Adrenal gland (tissue), 12 donors: Measurements from ENCODE around the gene ODF2. TPM values are rescaled to one million over a fixed set of nuclear protein-coding genes. Genes with fewer than 3 reads are reported as not detected.

Source experiments
- DNase-seq, 7 donors: peaks; one replicate each; pipeline ENCODE4 v3.0.0-alpha.2; 2019 to 2020
- H3K27ac ChIP-seq, 5 donors: fragments of 200-600 bp; sonication (generic) in 4 of 5; 1 replicate in 3 of 5; 2 replicates in 2 of 5; pipeline versions ENCODE4 v1.5.1 to v1.8.0; 2016 to 2020; ENCODE audit warnings: mild to moderate bottlenecking in 1 of 5
- H3K27me3 ChIP-seq: fragments of 200-600 bp; 2 replicates; pipeline ENCODE4 v1.8.0; 2021
- H3K36me3 ChIP-seq, 2 donors: fragments of 200-600 bp; replicated peaks in 1 of 2; 1 replicate in 1 of 2; 2 replicates in 1 of 2; pipeline versions ENCODE4 v1.5.1 to v1.8.0; 2018 to 2022
- H3K4me1 ChIP-seq, 2 donors: fragments of 200-600 bp; replicated peaks in 1 of 2; 1 replicate in 1 of 2; 2 replicates in 1 of 2; pipeline versions ENCODE4 v1.5.1 to v1.8.0; 2018 to 2021
- H3K4me3 ChIP-seq, 4 donors: fragments of 200-600 bp; sonication (generic) in 3 of 4; one replicate each; pipeline ENCODE4 v1.5.1; 2016 to 2018
- H3K9me3 ChIP-seq, 3 donors: fragments of 200-600 bp; sonication (generic) in 1 of 3; replicated peaks in 1 of 3; 1 replicate in 2 of 3; 2 replicates in 1 of 3; pipeline versions ENCODE4 v1.5.1 to v1.8.0; 2016 to 2021
- POLR2A ChIP-seq, 2 donors: fragments of 450-650 bp; IDR thresholded peaks; one replicate each; pipeline ENCODE4 v1.6.1; 2017; ENCODE audit warnings: antibody characterized with exemption in 2 of 2, mild to moderate bottlenecking in 2 of 2, moderate library complexity in 1 of 2
- WGBS, 4 donors: extraction: QIAGEN DNeasy Blood & Tissue Kit in 2 of 4; methylation state at CpG; one replicate each; pipeline versions ENCODE4 v1.1.5 to v1.1.7; 2013 to 2017; 5-methylcytosine and 5-hydroxymethylcytosine counted together
- intact Hi-C, 2 donors: fragments of 100-400 bp; cut with DNase I; formaldehyde crosslinking; loops; one replicate each; pipeline versions ENCODE4 v1.14.1 to v1.15.0; 2022 to 2023
- polyA plus RNA-seq, 3 donors: library from polyadenylated mRNA; stranded (reverse); fragments of 200-250 nt in 2 of 3; fragments of 350-450 nt in 1 of 3; fragmentation: Illumina TruSeq in 1 of 3; extraction: RNeasy Lipid Tissue Mini Kit (QIAGEN cat#74804) in 1 of 3; gene quantifications; one replicate each; pipeline ENCODE4 v1.2.3, GENCODE V29; 2013 to 2014
- total RNA-seq, 9 donors: library from RNA; depleted of rRNA in 4 of 9; stranded (reverse); fragments of >200 nt in 4 of 9; fragments of 120-200 nt in 1 of 9; fragmentation: NEBNext Ultra II Directional in 1 of 9; extraction: Animal tissue kit (Norgen Biotek cat#: 25700) in 1 of 9; gene quantifications; one replicate each; pipeline versions ENCODE4 v1.1.0 to v1.2.4, GENCODE V29; 2013 to 2023
- TF ChIP-seq, protein P1 (sequence below), 6 experiments: fragments of 450-650 bp in 4 of 6; fragments of 200-600 bp in 2 of 6; sonication (generic) in 1 of 6; IDR thresholded peaks; 1 replicate in 5 of 6; 2 replicates in 1 of 6; pipeline versions ENCODE4 v1.5.1 to v1.8.0; 2016 to 2021; ENCODE audit warnings: antibody characterized with exemption in 6 of 6, mild to moderate bottlenecking in 2 of 6, moderate library complexity in 1 of 6
- donor health status: healthy with polysubstance abuse.
- donor health status: Bipolar disorder and iron deficiency.
- donor health status: DM: yes; HTN: yes; CAD: no.
- donor health status: DM: no; HTN: no; CAD: no.
- donor health status: DM: no; HTN: no; CAD: no.
- donor health status: DM: yes; HTN: yes; CAD: no.

Gene ODF2
- total and polyA plus RNA-seq, 12 donors: 10.2 to 21.6 (median 16.1) TPM

DNA sequence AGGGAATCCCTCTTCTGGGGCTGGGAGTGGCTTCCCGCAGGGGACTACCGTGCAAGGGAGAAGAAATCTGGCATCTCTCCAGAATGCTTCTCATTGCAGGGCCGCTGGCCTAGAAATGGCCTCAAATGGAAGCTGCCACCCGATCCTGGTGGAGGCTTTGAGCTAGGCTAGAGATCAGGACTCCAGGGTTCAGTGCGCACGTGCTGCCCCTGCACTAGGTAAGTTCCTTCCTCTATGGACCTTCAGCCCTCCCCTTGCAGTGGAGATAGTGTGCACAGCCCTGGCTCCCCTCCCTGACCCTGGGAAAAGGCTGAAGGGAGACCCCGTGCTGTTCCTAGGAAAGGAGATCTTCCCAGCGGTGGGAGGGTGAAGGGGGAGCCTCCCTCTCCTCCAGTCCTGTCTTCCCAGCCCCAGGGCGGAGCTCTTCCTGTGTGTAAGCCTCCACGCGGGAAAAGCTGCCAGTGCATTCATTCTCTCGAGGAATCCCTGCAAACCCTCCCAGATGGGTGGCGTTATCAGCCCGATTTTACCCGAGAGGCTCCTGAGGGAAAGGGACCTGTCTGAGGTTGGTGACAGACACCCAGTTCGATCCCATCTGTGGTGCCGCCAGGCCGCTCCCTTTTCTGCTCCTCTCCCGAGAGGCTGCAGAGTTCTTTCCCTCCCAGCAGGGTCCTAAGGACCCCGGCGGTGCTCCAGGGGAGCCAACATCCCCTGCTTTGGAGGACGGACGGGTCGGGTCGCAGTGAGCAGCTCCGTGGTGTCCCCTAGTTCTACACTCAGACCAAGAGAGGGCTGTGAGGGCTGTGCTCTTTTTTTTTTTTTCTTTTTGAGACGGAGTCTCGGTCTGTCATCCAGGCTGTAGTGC, 36.5 kb upstream of the ODF2 start:
- no peaks in the 10 kb centered on the region for H3K36me3 ChIP-seq
- peak in 4 of 7 donors; percentile 18 to 47 (median 30) for DNase-seq
- peaks cover 0 to 13% of the 10 kb centered on the region in 2 donors for H3K4me1 ChIP-seq
- 17 to 24% (median 21%) methylated on average over 13 to 28 of the region's 28 CpGs for WGBS, 4 donors
- TF ChIP-seq POLR2A (IDR thresholded peaks at IDR 0.05): no peak
- TF ChIP-seq, protein P1, sequence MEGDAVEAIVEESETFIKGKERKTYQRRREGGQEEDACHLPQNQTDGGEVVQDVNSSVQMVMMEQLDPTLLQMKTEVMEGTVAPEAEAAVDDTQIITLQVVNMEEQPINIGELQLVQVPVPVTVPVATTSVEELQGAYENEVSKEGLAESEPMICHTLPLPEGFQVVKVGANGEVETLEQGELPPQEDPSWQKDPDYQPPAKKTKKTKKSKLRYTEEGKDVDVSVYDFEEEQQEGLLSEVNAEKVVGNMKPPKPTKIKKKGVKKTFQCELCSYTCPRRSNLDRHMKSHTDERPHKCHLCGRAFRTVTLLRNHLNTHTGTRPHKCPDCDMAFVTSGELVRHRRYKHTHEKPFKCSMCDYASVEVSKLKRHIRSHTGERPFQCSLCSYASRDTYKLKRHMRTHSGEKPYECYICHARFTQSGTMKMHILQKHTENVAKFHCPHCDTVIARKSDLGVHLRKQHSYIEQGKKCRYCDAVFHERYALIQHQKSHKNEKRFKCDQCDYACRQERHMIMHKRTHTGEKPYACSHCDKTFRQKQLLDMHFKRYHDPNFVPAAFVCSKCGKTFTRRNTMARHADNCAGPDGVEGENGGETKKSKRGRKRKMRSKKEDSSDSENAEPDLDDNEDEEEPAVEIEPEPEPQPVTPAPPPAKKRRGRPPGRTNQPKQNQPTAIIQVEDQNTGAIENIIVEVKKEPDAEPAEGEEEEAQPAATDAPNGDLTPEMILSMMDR (IDR thresholded peaks at IDR 0.05): no peak
- intact Hi-C loops: no loop called here
- no peak overlapping the region for H3K27ac ChIP-seq
- H3K27me3 ChIP-seq: peaks cover 7% of the 10 kb centered on the region
- H3K9me3 ChIP-seq: no peaks in the 10 kb centered on the region
- H3K4me3 ChIP-seq: peak overlapping the region in 1 of 4 donors; percentile 63

DNA sequence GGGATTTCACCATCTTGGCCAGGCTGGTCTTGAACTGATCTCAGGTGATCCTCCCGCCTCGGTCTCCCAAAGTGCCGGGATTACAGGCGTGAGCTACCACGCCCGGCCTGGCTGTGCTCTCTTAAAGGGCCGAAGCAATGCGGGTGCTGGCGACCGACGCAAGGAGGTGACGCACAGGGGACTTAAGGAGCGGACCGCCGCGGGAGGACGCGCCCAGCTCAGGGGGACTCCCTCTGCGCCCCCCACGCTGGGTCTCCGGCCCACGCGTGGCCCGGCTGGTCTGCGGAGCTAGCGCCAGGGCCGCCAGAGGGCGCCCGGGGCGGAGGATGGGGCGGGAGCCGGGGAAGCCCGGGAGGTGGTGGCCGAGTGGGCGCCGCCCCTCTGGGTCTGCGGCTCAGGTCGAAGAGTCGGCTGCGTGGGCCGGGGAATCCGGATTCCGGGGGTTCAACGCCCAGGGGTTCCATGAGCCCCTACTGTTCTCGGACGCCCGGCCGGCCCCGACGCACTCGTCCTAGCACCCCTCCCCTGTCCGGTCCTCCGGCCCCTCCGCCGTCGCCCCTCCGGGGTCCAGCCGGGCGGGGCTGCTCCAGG, 35.7 kb upstream of the ODF2 start:
- no peaks in the 10 kb centered on the region for H3K9me3 ChIP-seq
- H3K27me3 ChIP-seq: peaks cover 4% of the 10 kb centered on the region
- WGBS, 4 donors: 0 to 1% (median 0%) methylated on average over 6 to 59 of the region's 59 CpGs; no CpG with 5 or more reads in 1 of the 4 donors
- peaks cover 0 to 13% of the 10 kb centered on the region in 2 donors for H3K4me1 ChIP-seq
- DNase-seq: peak; percentile 44 to 71 (median 68)
- H3K4me3 ChIP-seq: peak overlapping the region in 3 of 4 donors; percentile 25 to 63 (median 43)
- no peak for TF ChIP-seq POLR2A (IDR thresholded peaks at IDR 0.05)
- TF ChIP-seq, protein P1 (IDR thresholded peaks at IDR 0.05): peak; percentile 42 to 80 (median 60)
- peak overlapping the region in 2 of 5 donors; percentile 16 to 55 for H3K27ac ChIP-seq
- intact Hi-C loops: no loop called here
- no peaks in the 10 kb centered on the region for H3K36me3 ChIP-seq

DNA sequence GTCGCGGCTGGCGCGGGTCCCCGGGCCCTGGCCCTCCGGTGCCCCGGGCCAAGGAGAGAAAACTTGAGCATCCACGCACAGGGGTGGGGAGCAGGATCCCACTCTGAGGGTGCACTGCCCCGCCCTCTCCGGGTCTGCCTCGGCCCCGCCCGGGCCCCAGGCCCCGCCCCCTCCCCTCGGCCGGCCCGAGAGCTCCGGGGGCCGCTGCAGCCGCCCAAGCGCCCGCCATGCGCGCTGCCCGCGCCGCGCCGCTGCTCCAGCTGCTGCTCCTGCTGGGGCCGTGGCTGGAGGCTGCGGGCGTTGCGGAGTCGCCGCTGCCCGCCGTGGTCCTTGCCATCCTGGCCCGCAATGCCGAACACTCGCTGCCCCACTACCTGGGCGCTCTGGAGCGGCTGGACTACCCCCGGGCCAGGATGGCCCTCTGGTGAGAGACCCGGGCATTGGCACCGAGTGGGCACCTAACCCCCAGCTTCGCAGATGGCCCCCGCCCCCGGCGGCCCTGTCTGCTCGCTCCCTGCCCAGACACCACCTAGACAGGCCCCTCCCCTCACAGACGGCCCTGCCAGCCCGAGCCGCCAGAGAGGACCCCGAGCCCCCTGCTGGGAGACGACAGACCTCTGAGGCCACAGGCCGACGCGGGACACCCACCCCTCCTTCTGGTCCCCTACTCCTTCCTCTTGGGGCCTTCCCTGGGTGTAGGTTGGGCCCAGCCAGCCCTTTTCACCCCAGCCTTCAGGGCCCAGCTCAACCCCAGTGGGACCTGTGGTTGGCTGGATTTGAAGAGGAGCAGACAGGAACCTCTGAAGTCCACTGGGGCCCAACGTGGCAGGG, 34.9 kb upstream of the ODF2 start, which contains the start of gene CERCAM:
CERCAM (plus strand) TSS at position 207 of the 831 bp plus-strand sequence; CDS start at position 228, 21 bp downstream.
- H3K36me3 ChIP-seq: no peaks in the 10 kb centered on the region
- peak in 5 of 7 donors; percentile 33 to 64 (median 54) for DNase-seq
- peak within 1 kb of the TSS in 3 of 4 donors; percentile 25 to 63 (median 43) for H3K4me3 ChIP-seq
- peak within 1 kb of the TSS in 2 of 5 donors; percentile 16 to 55 for H3K27ac ChIP-seq
- TF ChIP-seq, protein P1 (IDR thresholded peaks at IDR 0.05): peak in 1 of 6 experiments; percentile 16
- no peak for TF ChIP-seq POLR2A (IDR thresholded peaks at IDR 0.05)
- peaks cover 4% of the 10 kb centered on the region for H3K27me3 ChIP-seq
- H3K9me3 ChIP-seq: no peaks in the 10 kb centered on the region
- peaks cover 0 to 13% of the 10 kb centered on the region in 2 donors for H3K4me1 ChIP-seq
- 1% methylated on average over 48 to 59 of the region's 59 CpGs; no CpG with 5 or more reads in 2 of the 4 donors for WGBS, 4 donors
- intact Hi-C loops: no loop called here
